Mononuclear cell (primary cell): Measurements from ENCODE around the gene ENTHD1. TPM values are rescaled to one million over a fixed set of nuclear protein-coding genes. Genes with fewer than 3 reads are reported as not detected.

Experiments
- H3K27me3 ChIP-seq: 2 replicates; pipeline ENCODE4 v1.6.0; 2011; ENCODE audit warnings: low read length, control low read depth; ENCODE audit not compliant: insufficient read depth
- H3K4me1 ChIP-seq: 2 replicates; pipeline ENCODE4 v1.5.1; 2011; ENCODE audit warnings: mild to moderate bottlenecking, low read length, control low read depth; ENCODE audit not compliant: insufficient read depth
- H3K4me3 ChIP-seq: 2 replicates; pipeline ENCODE4 v1.5.1; 2011; ENCODE audit warnings: mild to moderate bottlenecking, low read length, moderate library complexity
- H3K9me3 ChIP-seq: 2 replicates; pipeline ENCODE4 v1.5.1; 2011; ENCODE audit warnings: low read depth, mild to moderate bottlenecking, control low read depth, low read length
- total RNA-seq: library from RNA; depleted of rRNA; stranded (reverse); fragments of >200 nt; gene quantifications from one replicate; pipeline ENCODE4 v1.2.3, GENCODE V29; 2012

Gene ENTHD1
- total RNA-seq, 1 donor, result 0.10 TPM

DNA sequence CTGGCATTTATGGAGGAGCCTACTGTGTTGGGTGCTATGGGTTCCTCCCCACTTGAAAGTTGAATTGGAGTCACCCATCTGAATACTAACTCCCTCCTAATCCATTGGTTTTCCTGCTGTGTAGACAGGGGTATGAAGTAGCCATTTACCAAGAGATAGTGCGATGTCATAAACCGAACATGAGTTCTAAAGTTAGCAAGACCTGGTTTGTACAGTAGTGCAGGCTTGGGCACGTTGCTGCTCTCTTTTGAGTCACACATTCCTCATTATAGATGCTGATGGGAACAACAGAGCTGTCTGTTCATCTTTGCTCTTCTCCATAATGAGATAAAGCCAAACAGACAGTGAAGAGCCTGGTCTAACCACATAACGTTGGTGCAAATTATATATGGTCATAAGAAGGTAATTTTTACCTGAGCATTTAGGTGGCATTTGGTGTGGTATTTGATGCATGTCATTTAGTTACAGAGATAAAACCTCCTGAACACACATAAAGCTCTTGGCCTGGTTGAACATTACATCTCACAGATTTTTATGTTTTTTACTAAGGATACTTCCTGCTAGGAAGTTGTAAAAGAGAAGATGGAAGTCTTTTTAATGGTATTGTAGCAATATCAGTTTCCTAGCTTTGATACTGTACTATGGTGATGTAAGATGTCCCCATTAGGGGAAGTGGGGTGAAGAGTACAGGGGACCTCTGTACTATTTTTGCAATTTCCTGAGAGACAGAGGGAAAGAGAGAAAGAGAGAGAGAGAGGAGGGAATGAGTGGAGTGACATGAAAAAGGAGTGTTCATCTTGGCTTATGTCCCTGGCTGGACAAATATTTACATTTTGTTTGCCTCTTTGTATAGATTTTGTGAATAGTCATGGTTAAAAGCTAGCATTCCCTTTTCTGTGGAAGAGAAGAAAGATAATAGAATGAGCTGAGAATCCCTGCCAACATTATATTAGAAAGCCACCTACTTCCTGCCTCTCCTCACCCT, 35.3 kb upstream of the ENTHD1 start:
- Histone ChIP-seq H3K9me3 (no peaks in the 10 kb centered on the region), H3K27me3 (no peaks in the 10 kb centered on the region), H3K4me1 (peaks cover 91% of the 10 kb centered on the region), H3K4me3 (no peak overlapping the region)

DNA sequence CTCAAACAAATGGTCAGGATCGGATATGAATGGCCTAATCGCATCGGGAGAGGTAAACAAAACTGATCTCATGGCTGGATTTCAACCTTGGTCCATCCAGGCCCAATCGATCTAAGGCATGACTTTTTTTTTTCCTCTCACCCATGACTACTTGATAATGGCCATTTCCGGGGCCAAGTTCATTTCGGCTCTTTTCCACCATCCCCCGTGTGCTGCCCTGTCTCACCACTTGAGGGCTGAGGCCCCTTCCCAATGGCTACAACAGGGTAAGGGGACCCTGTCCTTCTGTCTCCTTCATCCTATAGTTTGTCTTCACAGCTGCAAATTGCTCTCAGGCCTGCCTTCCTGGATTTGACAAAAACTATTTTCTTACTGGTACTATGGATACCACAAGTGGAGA, 34.0 kb upstream of the ENTHD1 start:
- H3K4me1 ChIP-seq, result peaks cover 88% of the 10 kb centered on the region
- no peaks in the 10 kb centered on the region for H3K9me3 ChIP-seq
- peak overlapping the region; percentile 37 for H3K4me3 ChIP-seq

DNA sequence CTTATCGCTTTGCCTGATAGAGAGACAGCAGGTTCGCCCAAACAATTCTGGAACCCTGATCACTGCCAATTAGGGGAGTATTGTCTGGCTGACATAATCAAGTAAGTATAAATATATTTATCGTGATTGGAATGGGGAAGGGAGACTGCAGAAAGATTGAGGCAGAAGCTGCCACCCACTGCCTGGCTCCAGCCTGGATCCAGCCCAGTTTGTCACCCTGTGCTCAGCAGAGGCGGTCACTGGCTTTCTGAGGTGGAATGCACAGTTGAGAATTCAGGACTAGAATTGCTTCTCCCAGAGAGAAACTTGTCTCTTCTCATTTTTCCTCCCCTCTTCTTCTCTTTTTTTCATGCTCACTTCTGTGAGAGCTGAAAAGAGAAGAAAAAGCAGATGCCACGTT, 33.2 kb upstream of the ENTHD1 start:
- no peaks in the 10 kb centered on the region for H3K27me3 ChIP-seq
- no peaks in the 10 kb centered on the region for H3K9me3 ChIP-seq
- H3K4me3 ChIP-seq, result peak overlapping the region; percentile 37
- H3K4me1 ChIP-seq, result peaks cover 87% of the 10 kb centered on the region

More for the DNA sequence above, 34.0 kb upstream of the ENTHD1 start:
- H3K27me3 ChIP-seq, result no peaks in the 10 kb centered on the region

DNA sequence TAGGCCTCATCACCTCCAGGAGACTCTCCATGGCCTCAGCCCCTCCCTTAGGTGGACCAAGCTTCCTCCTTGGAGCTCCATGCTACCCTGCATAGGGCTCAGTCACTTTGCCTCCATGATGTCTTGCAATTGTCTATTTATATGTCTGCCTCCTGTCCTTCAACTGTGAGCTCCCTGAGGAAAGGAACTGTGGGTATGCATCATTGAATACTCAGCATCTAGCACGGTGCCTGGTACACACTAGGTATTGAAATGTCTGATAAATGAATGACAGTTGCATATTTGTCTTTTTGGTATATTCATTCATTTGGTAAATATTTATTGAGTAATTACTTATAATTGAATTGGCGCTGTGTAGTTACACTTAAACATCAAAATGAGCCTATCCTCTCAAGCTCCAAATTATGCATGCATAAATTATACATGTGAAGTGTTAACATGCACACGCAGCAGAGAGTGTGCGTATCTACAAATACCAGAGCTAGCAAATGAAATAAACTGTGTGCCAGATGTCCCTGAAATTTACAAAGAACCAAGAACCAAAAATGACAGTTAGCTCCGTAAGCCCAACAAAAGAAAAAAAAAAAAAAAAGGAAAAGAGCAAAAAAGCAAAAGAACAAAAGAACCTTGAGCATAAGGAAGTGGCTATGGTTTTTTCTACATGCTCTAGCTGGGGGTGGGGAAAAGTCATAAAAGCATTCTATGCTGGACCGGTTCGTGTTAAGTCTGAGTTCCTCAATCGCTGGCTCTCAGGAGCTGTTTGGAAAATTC, 32.5 kb upstream of the ENTHD1 start:
- Histone ChIP-seq H3K4me1 (peaks cover 84% of the 10 kb centered on the region), H3K4me3 (peak overlapping the region; percentile 37), H3K9me3 (no peaks in the 10 kb centered on the region), H3K27me3 (no peaks in the 10 kb centered on the region)

DNA sequence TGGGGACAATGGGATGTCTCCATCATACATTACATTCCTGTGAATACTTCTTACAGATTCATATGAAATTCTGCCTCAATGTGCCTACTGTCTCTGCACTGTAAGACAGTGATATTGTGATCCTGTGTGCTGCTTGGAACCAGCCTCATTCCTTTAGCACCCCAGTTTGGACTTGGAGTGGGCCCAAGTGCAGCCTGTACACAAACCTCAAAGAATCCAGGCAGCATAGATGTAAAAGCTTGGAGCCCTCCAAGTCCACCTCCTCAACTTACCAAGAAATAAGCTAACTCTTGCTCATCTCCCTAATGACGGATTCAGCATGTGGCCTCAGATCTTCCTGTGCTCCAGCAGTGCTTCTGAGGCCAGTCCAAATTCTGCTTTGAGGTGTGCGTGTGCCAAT, 31.7 kb upstream of the ENTHD1 start:
- Histone ChIP-seq H3K9me3 (no peaks in the 10 kb centered on the region), H3K4me3 (no peak overlapping the region), H3K27me3 (no peaks in the 10 kb centered on the region), H3K4me1 (peaks cover 84% of the 10 kb centered on the region)

DNA sequence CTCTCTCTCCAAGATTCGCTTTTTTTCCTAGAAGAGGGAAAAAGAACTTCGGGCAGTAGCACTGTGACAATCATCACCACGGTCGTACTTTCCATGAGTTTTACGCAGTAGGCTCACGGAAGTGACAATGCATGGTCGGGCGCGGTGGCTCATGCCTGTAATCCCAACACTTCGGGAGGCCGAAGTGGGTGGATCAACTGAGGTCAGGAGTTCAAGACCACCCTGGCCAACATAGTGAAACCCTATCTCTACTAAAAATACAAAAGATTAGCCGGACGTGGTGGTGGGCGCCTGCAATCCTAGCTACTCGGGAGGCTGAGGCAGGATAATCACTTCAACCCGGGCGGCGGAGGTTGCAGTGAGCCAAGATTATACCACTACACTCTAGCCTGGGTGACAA, 30.7 kb upstream of the ENTHD1 start:
- Histone ChIP-seq H3K4me1 (peaks cover 84% of the 10 kb centered on the region), H3K4me3 (no peak overlapping the region), H3K27me3 (no peaks in the 10 kb centered on the region), H3K9me3 (no peaks in the 10 kb centered on the region)

DNA sequence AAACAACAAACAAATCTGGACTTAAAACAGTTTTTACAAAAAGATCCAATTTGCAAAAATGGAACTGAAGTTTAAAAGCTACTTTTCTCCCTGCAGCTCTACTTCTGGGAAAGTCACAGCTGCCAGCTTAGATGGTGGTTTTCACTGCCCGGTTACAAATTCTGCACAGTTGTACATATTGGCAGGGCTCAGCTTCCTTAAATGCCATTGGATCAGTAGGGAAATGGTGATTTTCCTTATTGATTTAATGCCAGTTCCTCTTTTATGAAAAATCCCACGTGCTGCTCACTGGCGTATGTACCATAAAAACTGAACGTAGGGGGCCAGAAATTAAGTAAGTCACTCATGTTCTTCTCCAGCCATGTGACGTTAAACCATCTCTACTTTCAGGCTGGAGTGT, 30.1 kb upstream of the ENTHD1 start:
- H3K4me3 ChIP-seq, result no peak overlapping the region
- no peaks in the 10 kb centered on the region for H3K27me3 ChIP-seq
- peaks cover 82% of the 10 kb centered on the region for H3K4me1 ChIP-seq
- H3K9me3 ChIP-seq, result no peaks in the 10 kb centered on the region

DNA sequence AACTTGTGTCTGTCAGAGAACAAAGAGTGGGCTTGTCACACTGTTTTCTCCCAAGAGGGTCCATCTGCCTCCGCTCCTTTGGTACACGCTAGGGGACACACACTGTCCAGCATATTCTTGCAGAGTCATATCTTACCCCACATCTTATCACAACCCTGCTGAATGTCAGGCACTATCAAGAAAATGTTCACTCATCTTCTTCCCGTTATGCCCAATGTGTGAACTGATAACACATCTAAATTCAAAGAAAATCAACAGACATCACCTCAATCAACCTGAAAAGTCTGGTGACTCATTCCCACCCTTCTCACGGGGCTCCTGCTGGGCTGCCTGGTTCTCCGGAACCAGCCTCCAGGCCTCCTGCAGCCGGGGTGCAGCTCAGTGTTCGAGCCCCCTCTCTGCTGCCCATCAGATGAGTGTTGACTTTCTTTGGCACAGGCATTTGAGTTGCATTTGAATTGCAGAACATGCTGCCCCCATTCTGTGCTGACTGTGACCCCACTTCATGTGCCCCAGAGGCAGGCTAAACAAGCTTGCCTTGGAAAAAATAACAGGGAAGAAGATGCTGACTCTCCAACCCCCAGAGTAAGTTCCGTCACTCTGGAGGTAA, 26.7 kb upstream of the ENTHD1 start:
- Histone ChIP-seq H3K9me3 (no peaks in the 10 kb centered on the region), H3K4me3 (no peak overlapping the region), H3K27me3 (no peaks in the 10 kb centered on the region), H3K4me1 (peaks cover 71% of the 10 kb centered on the region)

DNA sequence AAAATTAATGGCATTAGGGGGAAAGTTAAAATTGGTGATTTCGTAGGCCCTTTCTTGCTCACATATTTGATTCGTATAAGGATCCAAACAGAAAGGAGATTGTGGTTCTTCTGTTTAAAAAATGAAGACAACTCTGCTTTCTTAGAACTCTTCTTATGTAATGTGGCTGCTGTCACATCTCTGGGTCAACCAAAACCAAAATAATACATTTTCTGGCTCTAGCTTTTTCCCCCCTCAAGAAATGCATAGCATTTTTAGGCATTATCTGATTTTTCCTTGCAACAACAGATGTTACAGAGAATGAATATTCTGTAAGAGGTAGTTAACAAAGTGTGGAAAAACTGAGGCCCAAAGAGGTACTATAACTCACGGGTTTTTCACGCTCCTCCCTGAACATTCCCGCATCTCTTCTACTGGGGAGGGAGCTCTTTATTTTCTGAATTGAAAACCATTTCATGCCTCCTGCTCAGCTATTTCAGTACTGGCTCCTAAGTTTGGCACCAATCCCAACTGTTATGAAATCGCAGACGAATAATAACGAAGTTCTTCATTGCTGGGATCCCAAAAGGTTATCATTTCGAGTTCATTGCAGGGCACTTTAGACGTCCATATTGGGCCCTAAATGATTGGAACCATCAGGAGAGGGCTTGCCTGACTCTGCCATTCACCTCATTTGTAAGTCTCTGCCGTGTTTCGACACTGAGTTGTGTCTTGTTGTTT, 24.4 kb upstream of the ENTHD1 start:
- Histone ChIP-seq H3K27me3 (no peaks in the 10 kb centered on the region), H3K4me1 (peaks cover 73% of the 10 kb centered on the region), H3K4me3 (no peak overlapping the region), H3K9me3 (no peaks in the 10 kb centered on the region)

DNA sequence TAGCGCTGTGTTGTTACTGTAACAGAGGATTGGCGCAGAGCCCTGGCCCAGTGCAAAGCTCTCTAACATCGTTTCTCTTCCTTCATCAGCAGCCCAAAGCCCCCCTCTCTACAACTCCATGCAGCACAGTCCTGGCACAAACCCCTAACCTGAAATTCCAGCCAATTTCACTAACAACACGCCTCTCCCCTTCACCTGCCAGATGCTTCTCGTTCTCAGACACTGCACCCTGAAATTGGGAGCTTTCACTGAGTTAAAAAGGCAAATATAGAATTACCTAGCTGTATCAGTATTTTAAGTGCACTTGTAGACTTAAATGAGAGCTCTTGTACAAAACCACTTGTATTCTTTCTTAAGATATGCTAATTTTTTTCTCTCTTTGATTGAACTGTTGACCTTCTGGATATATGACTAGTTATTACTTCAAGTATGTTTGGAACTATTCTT, 23.7 kb upstream of the ENTHD1 start:
- no peaks in the 10 kb centered on the region for H3K9me3 ChIP-seq
- H3K4me3 ChIP-seq, result no peak overlapping the region
- H3K4me1 ChIP-seq, result peaks cover 73% of the 10 kb centered on the region

DNA sequence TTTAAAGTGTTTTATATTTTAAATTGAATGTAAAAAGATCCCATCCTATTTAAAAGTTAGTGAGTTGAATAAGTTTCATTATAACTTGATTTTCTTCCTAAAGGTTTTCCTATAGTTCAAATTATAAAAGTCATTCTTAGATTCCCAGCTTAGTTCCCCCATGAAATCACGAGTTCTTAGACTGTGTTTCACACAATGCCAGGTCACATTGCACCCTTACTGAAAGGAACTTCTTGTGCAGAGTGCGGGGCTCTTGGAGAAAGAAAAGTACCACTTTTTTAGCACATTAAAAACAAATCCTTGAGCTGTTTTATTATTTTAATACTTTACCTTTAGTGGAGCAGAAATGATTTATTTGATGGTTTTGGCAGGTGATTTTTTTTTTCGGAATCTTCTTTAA, 22.9 kb upstream of the ENTHD1 start:
- Histone ChIP-seq H3K4me1 (peaks cover 77% of the 10 kb centered on the region), H3K4me3 (no peak overlapping the region)

More for the DNA sequence above, 23.7 kb upstream of the ENTHD1 start:
- no peaks in the 10 kb centered on the region for H3K27me3 ChIP-seq

DNA sequence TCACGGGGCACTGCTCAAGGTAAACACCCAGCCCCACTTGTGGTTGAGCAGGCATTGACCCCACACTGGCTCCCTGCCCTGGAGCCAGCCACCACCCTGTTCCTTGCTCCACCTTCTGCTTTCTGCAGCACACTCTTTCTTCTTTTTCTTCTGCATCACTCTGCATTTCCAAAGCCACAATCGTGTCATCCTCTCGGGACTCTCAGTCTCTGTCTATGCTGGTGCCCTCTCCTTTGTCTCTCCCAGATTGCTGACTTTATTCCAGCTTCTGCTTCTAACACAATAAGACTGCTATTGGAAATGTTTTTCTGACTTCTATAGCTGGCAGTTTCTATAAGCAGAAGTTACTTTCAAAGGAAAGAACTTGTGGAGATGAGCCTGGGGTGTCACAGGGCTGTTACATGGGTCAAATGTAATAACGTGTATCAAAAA, 21.8 kb upstream of the ENTHD1 start:
- peaks cover 79% of the 10 kb centered on the region for H3K4me1 ChIP-seq
- no peaks in the 10 kb centered on the region for H3K9me3 ChIP-seq
- no peak overlapping the region for H3K4me3 ChIP-seq

More for the DNA sequence above, 22.9 kb upstream of the ENTHD1 start:
- H3K9me3 ChIP-seq, result no peaks in the 10 kb centered on the region
- H3K27me3 ChIP-seq, result no peaks in the 10 kb centered on the region

DNA sequence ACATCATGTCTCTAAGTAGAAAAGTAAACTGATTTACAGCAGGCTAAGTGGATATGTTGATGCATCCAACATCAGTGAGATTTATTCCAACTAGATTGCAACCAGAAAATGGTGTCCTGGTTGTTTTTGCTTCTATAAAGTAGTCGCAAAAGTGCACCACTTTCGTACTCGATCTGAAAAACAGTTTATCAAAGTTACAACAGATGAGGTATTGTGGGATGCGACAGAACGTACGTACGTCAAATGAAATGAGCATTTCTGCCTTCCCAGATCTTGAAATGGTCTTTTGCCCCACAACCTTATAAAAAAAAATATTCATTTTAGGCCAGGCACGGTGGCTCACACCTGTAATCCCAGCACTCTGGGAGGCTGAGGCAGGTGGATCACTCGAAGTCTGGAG, 21.0 kb upstream of the ENTHD1 start:
- no peaks in the 10 kb centered on the region for H3K9me3 ChIP-seq
- no peaks in the 10 kb centered on the region for H3K27me3 ChIP-seq
- peaks cover 79% of the 10 kb centered on the region for H3K4me1 ChIP-seq
- H3K4me3 ChIP-seq, result no peak overlapping the region

More for the DNA sequence above, 21.8 kb upstream of the ENTHD1 start:
- H3K27me3 ChIP-seq, result no peaks in the 10 kb centered on the region

DNA sequence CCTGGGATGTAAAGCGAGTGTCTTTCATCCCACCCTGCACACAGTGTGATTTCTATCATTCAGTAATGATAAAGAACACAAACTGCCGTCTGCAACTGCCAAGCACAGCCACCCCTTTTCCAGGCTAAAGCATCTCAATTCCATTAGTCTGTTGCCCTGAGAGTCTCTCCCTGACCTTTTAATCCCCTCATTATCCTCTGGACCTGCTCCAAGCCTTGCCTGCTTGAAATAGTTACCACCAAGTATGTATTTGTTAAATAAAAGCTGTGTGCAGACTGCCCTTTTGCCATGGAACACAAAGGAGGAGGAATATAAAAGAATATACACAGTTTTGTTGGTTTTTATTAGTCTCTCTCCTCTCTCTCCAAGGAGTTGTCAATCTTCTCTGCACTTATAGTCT, 20.3 kb upstream of the ENTHD1 start:
- Histone ChIP-seq H3K27me3 (no peaks in the 10 kb centered on the region), H3K4me3 (no peak overlapping the region), H3K4me1 (peaks cover 82% of the 10 kb centered on the region), H3K9me3 (no peaks in the 10 kb centered on the region)
